Kidney (tissue), 14 donors: ENCODE measurements around the gene DRD2. TPM values are rescaled to one million over a fixed set of nuclear protein-coding genes. Genes with fewer than 3 reads are reported as not detected.

ENCODE experiments used
- DNase-seq, 5 donors: peaks; one replicate each; pipeline ENCODE4 v3.0.0-alpha.2; 2013 to 2020
- FAIRE-seq: peaks from 2 replicates; lab custom pipeline; 2012; peaks lifted over from hg19 to GRCh38; lab: Jason Lieb, UNC
- H3K27ac ChIP-seq, 2 donors: one replicate each; pipeline ENCODE4 v1.7.0; 2013; ENCODE audit warnings: low read depth in 2 of 2, low read length in 2 of 2, inconsistent platforms in 1 of 2
- H3K27me3 ChIP-seq: one replicate; pipeline ENCODE4 v1.7.1; 2013; ENCODE audit warnings: low read length, inconsistent platforms; ENCODE audit not compliant: control insufficient read depth, insufficient read depth
- H3K36me3 ChIP-seq, 3 donors: one replicate each; pipeline versions ENCODE4 v1.7.0 to v1.7.1; 2013; ENCODE audit warnings: low read length in 3 of 3, control low read depth in 1 of 3, inconsistent platforms in 1 of 3; ENCODE audit not compliant: insufficient read depth in 3 of 3, control insufficient read depth in 2 of 3
- H3K4me1 ChIP-seq, 3 donors: one replicate each; pipeline versions ENCODE4 v1.7.0 to v1.7.1; 2013; ENCODE audit warnings: low read length in 3 of 3, inconsistent platforms in 1 of 3, low read depth in 1 of 3; ENCODE audit not compliant: control insufficient read depth in 2 of 3, insufficient read depth in 2 of 3
- H3K4me3 ChIP-seq, 3 donors: one replicate each; pipeline versions ENCODE4 v1.7.0 to v1.8.1; 2013; ENCODE audit warnings: low read length in 3 of 3, control low read depth in 1 of 3, inconsistent platforms in 1 of 3
- H3K9ac ChIP-seq, 3 donors: one replicate each; pipeline versions ENCODE4 v1.7.0 to v1.7.1; 2013; ENCODE audit warnings: low read length in 3 of 3, control low read depth in 1 of 3, inconsistent platforms in 1 of 3
- H3K9me3 ChIP-seq, 3 donors: one replicate each; pipeline versions ENCODE4 v1.7.0 to v1.7.1; 2013; ENCODE audit warnings: low read length in 3 of 3, control low read depth in 1 of 3, inconsistent platforms in 1 of 3; ENCODE audit not compliant: control insufficient read depth in 2 of 3, insufficient read depth in 1 of 3
- CTCF ChIP-seq: IDR thresholded peaks from 3 replicates; pipeline ENCODE4 v1.5.1; 2012; ENCODE audit warnings: mild to moderate bottlenecking, moderate library complexity, borderline replicate concordance; ENCODE audit not compliant: insufficient read depth; ENCODE audit errors: extremely low read depth
- intact Hi-C: fragments of 100-400 bp; cut with DNase I; formaldehyde crosslinking; loops from one replicate; pipeline ENCODE4 v1.11.1; 2022
- polyA plus RNA-seq: library from polyadenylated mRNA; stranded (reverse); fragments of 350-450 nt; fragmentation: Illumina TruSeq; extraction: RNeasy Lipid Tissue Mini Kit (QIAGEN cat#74804); gene quantifications from one replicate; pipeline ENCODE4 v1.2.3, GENCODE V29; 2014; ENCODE audit warnings: low read depth, low replicate concordance; ENCODE audit not compliant: insufficient read depth
- total RNA-seq: library from RNA; stranded (reverse); fragmentation: NEBNext Ultra II Directional; extraction: Animal tissue kit (Norgen Biotek cat#: 25700); gene quantifications from one replicate; pipeline ENCODE4 v1.2.1, GENCODE V29; 2021
- donor health status: control.
- donor health status: control.
- donor health status: control.
- donor health status: control.
- donor health status: control.
- donor health status: DM: yes; HTN: yes; CAD: no.
- donor health status: Normal renal cell carcinoma (clear cell type).

Gene DRD2
- total and polyA plus RNA-seq, 2 donors from 2014 or later, result 0.31 to 0.47 TPM

GRCh38 chr11:113405724-113406478 is 69.3 kb downstream of the DRD2 start:
- no peaks in the 10 kb centered on the region for H3K36me3 ChIP-seq
- no peak overlapping the region for H3K4me3 ChIP-seq
- H3K27ac ChIP-seq, result no peak overlapping the region
- no peaks in the 10 kb centered on the region for H3K9me3 ChIP-seq
- no peak for TF ChIP-seq CTCF
- no peaks in the 10 kb centered on the region for H3K4me1 ChIP-seq
- no peaks in the 10 kb centered on the region for H3K27me3 ChIP-seq
- H3K9ac ChIP-seq, result no peak overlapping the region
- FAIRE-seq (no peak), DNase-seq (no peak)
- intact Hi-C loops, result no loop called here

GRCh38 chr11:113404859-113405430 is 70.3 kb downstream of the DRD2 start:
- DNase-seq, result no peak
- Histone ChIP-seq H3K36me3 (no peaks in the 10 kb centered on the region), H3K27ac (no peak overlapping the region), H3K27me3 (no peaks in the 10 kb centered on the region), H3K9ac (no peak overlapping the region), H3K9me3 (no peaks in the 10 kb centered on the region), H3K4me1 (no peaks in the 10 kb centered on the region), H3K4me3 (no peak overlapping the region)
- FAIRE-seq, result no peak
- intact Hi-C loops, result no loop called here
- TF ChIP-seq CTCF, result no peak

DNA sequence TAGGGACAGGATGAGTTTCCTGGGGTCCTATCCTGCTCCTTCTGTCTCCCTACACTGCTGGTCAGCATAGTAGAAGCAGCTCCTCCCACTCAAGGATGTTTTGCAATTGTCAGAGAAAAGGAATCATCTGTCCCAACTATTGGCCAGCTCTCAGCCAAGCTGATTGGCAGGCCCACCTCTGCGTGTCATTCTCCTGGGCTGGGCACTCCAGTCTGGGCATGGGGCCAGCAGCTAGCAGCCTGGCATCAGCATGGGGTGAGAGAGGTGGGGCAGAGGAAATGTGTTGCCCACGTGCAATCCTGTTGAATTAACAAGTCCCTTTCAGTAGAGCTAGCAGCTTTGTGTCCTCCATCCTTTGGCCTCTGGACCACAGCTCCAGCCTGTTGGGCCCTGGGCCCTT is 73.5 kb downstream of the DRD2 start:
- Histone ChIP-seq H3K27ac (no peak overlapping the region), H3K4me3 (no peak overlapping the region), H3K36me3 (no peaks in the 10 kb centered on the region), H3K27me3 (no peaks in the 10 kb centered on the region), H3K9me3 (no peaks in the 10 kb centered on the region), H3K4me1 (no peaks in the 10 kb centered on the region), H3K9ac (no peak overlapping the region)
- FAIRE-seq, result no peak
- no peak for TF ChIP-seq CTCF
- intact Hi-C loops, result no loop called here
- DNase-seq, result peak in 2 of 5 donors; percentile 40 to 88
